T follicular helper cell (primary cell): Measurements from ENCODE around the gene TEDC2.
"Not testable (repeated sequence)": the region's sequence is repeated elsewhere in the genome, so short reads cannot be mapped to it uniquely, and the experiment has no call there.

ENCODE experiments used
- DNase-seq: peaks from one replicate; pipeline ENCODE4 v3.0.0-alpha.2; 2020; ENCODE audit warnings: low read depth

Gene TEDC2

DNA sequence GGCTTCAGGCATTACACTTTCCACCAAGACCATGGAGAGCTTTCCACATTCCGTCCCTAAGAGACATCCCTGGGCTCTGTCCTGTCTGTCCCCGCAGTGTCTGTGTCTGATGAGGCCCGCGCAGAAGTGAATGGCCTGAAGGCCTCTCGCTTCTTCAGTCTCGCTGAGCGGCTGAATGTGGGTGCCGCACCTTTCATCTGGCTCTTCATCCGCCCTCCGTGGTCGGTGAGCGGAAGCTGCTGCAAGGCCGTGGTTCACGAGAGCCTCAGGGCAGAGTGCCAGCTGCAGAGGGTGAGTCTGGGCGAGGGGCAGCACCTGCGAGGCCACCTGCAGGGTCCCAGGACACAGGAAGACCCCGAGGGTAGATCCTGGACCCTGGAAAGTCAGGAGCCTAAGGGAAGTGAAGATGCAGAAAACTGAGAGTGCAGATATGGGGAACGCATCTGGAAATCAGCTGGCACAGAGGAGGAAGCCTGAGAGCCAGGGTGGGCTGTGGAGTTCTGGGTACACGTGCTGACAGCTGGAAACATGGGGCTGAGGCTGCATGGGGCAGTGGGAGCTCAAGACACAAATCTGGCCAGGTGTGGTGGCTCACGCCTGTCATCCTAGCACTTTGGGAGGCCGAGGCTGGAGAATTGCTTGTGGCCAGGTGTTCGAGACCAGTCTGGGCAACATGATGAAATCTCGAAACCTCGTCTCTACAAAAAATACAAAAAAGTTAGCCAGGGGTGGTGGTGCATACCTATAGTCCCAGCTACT is 22.7 kb upstream of the TEDC2 start:
- no peak for DNase-seq

DNA sequence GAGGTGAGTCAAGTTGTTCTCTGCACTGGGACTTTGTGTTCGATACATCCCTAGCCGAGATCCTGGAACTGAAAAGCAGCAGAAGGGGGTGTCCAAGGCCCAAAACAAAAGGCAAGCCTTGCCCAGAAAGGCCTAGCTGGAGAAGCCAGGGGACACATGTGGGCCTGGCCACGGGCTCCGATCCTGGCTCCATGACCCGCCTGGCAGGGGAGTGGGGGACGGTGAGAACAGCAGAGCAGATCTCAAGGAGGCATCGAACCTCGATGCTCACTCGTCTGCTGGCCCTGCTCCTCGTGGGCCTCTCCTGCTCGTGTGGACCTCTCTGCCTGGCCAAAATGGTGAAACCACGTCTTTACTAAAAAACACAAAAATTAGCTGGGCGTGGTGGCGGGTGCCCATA is 21.8 kb upstream of the TEDC2 start:
- DNase-seq: no peak

DNA sequence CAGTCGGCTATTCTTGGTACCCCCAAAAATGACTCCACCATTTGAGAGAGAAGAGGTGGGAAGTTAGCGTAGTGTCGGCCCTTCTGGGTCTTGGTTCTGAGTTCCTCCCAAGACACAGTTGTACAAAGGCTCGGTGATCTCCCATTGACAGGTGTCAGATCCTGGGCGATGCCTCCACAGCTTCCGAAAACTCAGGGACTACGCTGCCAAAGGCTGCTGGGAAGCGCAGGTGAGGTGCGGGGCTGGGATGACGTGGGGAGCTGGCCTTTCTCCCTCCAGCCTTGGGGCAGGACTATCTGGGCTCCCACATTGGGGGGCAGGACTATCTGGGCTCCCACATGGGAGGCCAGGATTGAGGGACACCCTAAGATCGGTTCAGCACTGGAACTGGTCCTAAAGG is 20.3 kb upstream of the TEDC2 start:
- DNase-seq: no peak

DNA sequence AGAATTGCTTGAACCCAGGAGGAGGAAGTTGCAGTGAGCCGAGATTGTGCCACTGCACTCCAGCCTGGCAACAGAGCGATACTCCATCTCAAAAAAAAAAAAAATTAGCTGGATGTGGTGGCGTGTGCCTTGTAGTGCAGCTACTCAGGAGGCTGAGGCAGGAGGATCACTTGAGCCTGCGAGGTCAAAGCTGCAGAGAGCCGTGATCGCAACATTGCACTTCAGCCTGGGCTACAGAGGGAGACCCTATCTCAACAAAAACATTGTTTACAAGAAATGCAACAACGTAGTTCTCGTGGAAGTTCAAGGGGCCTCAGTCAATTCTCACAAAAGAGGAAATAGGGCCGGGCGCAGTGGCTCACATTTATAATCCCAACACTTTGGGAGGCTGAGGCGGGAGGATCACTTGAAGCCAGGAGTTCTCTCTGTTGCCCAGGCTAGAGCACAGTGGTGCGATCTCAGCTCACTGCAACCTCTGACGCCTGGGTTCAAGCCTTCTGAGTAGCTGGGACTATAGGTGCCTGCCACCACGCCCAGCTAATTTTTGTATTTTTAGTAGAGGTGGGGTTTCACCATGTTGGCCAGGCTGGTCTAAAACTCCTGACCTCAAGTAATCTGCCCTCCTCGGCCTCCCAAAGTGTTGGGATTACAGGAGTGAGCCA is 18.6 kb upstream of the TEDC2 start:
- not testable (repeated sequence) for DNase-seq

DNA sequence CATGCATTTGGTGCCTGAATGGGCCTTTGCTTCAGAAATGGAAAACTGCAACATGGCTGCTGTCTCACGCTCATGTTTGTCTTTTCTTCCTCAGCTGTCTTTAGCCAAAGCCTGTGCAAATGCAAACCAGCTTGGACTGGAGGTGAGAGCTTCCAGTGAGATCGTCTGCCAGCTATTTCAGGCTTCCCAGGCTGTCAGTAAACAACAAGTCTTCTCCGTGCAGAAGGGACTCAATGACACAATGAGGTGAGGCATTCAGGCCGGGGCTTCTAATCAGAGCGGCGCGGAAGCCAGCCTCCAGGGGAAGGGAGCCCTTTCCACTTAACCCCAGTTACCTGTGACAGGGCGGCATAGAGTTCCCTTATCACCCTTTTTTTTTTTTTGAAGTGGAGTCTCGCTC is 16.4 kb upstream of the TEDC2 start:
- DNase-seq: no peak

DNA sequence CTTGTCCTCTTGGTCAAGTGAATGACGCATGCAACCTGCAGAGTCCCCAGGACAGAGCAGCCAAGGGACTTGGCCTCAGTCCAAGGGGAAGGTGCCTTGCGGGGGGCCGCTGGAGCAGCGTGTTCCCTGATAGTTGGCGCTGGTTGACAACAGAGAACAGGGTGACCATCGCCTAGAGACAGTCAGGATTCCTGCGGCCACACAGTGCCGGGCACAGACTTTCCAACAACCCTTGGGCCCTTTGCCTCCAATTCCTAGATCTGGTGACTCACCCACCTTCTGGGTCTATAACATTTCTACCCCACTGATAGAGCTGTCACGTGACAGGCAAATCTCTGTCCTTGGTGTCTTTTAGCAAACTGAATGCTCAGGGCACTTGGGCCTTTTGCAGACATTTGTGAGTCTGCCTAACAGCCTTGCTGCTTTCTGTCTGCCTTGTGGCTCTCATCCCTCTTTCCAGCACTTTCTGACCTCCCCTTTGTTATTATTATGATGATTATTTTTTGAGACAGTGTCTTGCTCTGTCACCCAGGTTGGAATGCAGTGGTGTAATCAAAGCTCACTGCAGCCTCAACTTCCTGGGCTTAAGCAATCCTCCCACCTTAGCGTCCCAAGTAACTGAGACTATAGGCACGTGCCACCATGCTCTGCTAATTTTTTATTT is 11.9 kb upstream of the TEDC2 start:
- DNase-seq: no peak

DNA sequence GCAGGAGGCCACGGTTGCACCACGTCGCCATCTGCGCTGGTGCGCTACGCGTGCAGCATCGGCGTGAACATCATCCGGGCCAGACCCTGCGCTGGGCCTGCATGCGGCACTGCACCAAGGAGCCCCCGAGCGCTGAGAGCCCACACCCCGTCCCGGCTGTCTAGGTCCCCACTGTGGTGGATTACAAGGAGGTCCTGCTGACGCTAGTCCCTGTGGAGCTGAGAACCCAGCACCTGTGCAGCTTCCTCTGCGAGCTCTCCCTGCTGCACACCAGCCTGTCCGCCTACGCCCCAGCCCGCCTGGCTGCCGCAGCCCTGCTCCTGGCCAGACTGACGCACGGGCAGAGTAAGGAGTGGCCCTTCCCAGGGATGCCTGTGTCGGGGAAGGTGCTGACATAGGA is 10.8 kb upstream of the TEDC2 start:
- no peak for DNase-seq

DNA sequence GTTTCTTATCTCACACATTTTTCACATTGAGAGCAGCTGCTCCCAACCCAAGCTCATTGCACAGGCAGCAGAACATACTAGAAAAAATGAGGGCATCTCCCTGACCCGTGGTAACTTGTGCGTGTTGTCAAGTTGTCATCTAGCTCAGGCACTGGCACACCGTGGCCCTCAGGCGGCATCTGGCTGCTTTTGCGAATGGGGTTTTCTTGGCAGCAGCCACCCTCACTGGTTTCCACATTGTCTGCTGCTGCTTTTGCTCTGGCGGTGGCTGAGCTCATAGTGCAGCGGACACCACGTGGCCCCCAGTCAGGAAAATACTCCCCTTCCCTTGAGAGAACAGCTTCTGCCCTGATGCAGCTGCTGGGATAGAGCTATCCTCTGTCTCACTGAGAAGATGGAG is 9.4 kb upstream of the TEDC2 start:
- DNase-seq: no peak

DNA sequence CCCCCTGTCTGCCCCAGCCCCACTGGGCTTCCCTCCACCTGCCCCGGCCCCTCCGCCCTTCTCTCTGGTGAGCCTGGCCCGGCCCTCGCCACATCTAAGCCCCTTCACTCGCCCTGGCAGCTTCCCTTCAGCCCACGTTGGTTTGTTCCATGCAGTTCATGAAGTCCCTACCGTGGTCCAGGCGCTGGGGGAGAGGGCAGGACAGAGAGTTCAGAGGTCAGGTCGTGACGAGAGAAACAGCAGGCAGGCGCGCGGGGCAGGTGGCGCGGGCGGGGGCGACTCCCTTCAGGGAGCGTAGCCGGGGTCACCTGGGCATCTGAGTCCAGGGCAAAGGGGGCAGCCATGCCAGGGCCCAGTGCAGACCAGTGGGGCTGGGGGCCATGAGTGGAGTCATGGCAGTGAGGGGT is 8.9 kb upstream of the TEDC2 start:
- no peak for DNase-seq

DNA sequence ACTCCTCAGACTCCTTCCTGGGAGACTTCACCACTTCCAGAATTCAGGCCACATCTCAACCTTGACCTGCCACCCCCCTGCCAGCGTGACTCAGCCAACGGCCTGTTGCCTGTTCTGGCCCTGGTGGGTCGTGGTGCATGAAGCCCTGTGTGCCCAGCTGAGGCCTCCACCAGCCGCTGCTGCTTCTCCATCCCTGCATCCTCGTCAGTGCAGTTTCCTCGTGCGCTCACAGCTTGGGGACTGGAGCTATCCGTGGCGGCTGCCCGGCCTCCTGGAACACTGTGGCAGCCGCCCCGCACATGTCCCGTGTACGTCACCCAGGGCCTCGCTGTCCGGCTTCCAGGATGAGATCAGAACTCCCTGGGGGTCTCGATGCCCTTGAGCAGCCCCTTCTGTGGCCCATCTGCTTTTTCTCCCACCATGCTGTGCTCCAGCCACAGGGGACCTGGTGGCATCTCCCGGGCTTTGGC is 8.0 kb upstream of the TEDC2 start:
- no peak for DNase-seq

DNA sequence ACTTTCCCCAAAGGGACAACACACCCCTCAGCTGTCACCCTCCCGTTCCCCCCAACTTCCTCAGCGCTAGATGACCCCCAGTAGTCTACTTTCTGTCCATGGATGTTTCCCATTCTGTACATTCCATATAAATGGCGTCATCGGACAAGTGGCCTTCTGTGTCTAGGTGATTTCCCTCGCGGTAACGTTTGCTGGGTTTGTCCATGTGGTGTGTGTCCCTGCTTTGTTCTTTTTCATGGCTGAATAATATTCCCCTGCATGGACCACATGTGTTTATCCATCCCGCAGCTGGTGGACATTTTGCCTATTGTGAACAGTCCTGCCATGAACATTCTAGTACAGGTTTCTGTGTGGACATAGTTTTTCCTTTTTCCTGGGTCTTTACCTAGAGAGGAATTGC is 7.3 kb upstream of the TEDC2 start:
- no peak for DNase-seq

DNA sequence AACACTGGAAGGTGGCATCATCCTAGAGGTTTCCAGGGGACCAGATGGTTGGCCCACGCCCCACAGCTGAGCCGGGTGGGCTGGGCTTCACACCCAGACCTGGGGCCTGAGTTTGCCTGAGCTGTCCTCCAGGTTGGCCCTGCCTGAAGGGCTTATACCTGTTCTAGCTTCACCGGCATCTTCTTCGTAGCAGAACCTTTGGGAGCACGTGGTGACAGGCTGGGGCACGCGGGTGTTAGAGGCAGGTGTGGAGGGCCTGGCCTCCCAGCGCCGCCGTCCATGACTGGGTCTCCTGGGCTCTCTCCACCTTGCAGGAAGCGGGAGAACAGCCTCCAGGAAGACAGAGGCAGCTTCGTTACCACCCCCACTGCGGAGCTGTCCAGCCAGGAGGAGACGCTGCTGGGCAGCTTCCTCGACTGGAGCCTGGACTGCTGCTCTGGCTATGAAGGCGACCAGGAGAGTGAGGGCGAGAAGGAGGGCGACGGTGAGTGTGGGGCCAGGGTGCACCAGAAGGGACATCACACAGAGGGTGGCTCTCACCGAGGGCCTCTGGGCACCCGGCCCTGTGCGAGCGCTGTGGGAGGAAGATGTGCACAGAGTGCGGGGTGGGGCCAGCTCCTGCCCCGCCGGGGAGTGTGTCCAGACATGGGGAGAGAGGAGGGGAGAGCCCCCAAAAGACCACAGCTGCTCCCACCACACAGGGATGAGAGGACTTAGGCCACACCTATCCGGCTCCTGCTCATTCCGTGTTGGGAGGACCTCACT is 4.6 kb upstream of the TEDC2 start:
- no peak for DNase-seq

DNA sequence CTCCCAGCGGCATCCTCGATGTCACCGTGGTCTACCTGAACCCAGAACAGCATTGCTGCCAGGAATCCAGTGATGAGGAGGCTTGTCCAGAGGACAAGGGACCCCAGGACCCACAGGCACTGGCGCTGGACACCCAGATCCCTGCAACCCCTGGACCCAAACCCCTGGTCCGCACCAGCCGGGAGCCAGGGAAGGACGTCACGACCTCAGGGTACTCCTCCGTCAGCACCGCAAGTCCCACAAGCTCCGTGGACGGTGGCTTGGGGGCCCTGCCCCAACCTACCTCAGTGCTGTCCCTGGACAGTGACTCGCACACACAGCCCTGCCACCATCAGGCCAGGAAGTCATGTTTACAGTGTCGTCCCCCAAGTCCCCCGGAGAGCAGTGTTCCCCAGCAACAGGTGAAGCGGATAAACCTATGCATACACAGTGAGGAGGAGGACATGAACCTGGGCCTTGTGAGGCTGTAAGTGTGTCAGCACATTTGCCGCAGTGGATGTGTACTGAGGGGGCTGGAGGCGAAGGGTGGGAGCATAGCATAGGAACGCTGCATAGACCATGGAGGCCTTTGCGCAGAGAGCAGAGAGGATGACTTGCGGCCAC is 3.3 kb upstream of the TEDC2 start:
- DNase-seq: no peak

DNA sequence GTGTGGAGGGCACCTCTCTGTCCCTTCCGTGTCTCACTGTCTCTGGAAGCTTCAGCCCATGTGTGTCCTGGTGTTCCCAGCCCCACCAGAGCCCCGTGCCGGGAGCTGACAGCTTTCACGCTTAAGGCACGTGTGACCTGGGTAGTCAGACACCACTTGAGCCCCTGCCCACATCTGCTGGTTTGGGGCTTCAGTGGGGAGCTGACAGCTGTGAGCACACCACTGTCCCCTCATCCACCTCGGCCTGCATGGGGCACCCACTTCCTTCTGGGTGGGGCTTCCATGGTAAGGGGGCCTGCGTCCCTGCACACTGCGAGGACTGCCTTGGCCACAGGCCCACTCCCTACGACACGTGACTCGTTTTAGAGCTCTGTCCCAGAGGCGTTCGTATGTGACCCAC is 2.6 kb upstream of the TEDC2 start:
- no peak for DNase-seq

DNA sequence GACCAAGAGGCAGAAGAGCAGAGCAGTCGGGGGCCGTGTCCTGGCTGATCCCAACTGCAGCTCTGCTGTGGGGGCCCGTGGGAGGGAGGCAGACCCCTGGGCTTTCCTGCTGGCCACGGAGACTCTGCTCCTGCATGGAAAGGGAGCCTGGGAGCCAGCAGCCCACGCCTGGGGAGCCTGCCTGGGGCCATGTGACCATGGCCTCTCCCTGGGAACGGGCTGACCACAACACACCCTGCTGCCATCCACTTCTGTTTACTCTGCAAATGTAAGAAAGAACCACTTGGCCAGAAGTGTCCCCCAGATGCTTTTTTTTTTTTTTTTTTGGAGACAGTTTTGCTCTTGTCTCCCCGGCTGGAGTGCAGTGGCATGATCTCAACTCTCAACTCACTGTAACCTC is 2.0 kb upstream of the TEDC2 start:
- no peak for DNase-seq

DNA sequence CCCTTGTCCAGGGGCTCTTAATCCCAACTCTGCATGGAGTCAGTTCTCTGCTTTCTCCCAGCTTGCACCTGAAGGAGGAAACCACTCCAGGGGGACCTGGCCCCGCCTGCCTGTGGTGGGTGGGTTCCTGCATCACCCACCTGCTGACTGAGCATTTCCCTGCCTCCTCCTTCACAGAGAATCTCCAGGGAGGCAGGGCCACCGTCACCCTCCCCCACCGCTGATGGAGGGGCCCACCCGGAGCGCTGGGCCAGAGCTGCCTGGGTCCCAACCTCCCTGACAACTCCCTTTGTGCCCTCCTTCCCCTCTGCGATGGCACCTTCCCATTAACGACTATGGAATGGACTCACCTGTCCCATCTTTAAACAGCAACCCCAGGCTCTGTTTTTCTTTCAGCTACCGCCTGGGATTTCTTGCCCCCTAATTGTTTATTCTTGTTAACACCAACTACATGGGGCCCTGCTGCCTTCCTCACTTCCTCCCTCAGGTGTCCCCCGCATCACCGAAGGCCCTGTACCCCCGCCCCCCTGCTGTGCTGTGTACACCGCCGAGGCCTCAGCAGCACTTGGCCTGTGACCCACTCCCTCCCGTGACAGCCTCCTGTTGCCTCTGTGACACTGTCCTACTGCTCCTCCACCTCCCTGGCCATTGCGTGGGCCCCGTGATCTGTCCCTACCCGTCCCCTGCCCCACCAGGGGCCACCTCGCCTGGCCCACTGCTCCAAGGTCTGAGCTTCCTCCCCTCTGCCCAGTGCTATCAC is 842 bp upstream of the TEDC2 start:
- no peak for DNase-seq

DNA sequence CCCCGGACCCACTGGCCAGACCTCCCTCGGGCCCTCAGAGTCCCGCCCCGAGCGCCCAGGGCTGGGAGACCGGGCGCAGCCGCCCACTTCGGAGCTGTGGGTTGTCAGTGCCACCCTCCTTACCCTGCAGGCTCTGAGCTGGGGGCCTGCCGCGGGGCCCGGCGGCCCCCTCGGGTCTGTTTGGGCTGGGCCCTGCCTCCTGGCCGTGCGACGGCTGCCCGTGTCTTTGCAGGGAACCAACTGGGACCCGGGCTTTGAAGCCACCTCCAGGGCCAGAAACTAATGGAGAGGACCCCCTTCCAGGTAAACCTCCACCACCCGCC is 443 bp downstream of the TEDC2 start:
- no peak for DNase-seq

DNA sequence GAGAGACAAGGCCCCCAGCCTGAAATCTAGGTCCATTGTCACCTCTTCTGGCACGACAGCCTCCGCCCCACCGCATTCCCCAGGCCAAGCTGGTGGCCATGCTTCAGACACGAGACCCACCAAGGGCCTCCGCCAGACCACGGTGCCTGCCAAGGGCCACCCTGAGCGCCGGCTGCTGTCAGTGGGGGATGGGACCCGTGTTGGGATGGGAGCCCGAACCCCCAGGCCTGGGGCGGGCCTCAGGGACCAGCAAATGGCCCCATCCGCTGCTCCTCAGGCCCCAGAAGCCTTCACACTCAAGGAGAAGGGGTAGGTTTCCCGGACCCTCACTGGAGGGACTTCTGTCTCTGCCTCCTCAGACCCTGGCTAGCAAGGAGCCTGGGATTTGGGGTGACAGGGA is 1.0 kb downstream of the TEDC2 start:
- no peak for DNase-seq

DNA sequence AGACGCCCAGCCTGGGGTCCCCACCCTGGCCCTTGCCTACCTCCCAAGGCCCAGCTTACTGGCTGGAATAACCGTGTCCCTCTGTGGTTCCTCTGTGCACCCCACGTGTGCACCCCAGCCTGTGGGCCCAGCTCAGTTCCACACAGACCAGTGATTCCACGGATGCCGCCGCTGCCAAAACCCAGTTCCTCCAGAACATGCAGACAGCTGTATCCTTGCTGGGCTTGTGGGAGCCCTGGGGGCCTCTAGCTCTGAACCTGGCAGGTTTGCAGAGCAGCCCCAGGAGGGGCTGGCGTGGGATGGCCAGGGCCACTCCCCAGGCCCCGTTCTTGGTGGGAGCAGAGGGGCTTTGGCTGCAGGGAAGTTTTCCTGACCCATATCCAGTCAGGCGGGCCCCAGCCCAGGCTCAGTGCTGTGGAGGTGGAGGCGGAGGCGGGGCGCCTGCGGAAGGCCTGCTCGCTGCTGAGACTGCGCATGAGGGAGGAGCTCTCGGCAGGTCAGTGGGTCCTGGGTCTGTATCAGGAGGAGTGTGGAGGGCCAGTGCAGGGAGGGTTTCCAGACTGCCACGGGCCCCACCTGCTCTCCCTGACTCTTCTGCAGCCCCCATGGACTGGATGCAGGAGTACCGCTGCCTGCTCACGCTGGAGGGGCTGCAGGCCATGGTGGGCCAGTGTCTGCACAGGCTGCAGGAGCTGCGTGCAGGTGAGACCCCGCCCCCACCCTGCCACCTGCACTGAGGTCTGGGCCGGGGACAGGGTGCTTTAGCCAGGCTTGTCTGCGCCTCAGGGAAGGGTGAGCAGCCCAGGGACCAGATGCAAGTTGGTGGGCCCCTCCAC is 2.3 kb downstream of the TEDC2 start:
- no peak for DNase-seq

DNA sequence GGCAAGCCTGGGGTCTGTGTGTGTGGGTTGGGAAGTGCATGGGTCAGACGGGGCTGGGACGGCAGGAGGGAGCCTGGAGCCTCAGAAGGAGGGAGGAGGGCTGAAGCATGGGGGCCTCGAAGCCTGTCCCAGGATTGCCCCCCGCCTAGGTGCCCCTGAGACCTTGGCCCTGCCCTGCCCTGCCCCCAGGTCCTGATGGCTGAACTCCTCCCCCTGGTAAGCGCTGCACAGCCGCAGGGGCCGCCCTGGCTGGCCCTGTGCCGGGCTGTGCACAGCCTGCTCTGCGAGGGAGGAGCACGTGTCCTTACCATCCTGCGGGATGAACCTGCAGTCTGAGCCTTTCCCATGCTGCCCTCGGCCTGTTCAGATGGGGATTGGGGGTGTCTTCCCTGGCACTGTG is 4.4 kb downstream of the TEDC2 start:
- no peak for DNase-seq
